Hepatocyte (in vitro differentiated cells): ENCODE results near the gene MDGA2.

Source experiments
- EZH2 ChIP-seq: fragments of 200-600 bp; sonication (generic); IDR thresholded peaks from 2 replicates; pipeline ENCODE4 v1.6.1; 2016; ENCODE audit warnings: antibody characterized with exemption, mild to moderate bottlenecking, borderline replicate concordance
- EZH2phosphoT487 ChIP-seq: fragments of 200-600 bp; sonication (generic); IDR thresholded peaks from one replicate; pipeline ENCODE4 v1.6.1; 2018; ENCODE audit warnings: antibody characterized with exemption, mild to moderate bottlenecking, low read depth, moderate library complexity; ENCODE audit not compliant: unreplicated experiment, severe bottlenecking
- TF ChIP-seq, protein P1 (sequence below): fragments of 200-600 bp; sonication (generic); IDR thresholded peaks from 2 replicates; pipeline ENCODE4 v1.5.1; 2016; ENCODE audit warnings: antibody characterized with exemption, mild to moderate bottlenecking; ENCODE audit not compliant: poor library complexity

DNA sequence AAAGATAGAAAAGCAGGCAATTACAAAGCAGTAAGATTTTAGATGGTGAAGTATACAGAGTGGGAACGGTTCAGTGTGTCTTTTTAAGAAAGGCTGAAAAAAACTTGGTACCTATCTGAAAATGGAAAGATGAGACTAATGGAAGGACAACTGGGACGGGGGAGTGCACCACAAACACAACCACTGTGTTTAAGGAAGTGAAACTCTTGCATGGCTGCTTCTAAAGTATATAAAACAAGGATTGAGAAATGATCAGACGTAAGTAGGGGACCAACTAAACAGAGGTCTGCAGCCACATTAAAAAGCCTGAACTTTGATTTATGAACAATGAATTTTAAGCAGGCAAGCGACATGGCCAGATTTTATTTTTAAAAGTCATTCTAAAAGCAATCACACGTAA, 328.6 kb downstream of the MDGA2 start:
- TF ChIP-seq, protein P1, sequence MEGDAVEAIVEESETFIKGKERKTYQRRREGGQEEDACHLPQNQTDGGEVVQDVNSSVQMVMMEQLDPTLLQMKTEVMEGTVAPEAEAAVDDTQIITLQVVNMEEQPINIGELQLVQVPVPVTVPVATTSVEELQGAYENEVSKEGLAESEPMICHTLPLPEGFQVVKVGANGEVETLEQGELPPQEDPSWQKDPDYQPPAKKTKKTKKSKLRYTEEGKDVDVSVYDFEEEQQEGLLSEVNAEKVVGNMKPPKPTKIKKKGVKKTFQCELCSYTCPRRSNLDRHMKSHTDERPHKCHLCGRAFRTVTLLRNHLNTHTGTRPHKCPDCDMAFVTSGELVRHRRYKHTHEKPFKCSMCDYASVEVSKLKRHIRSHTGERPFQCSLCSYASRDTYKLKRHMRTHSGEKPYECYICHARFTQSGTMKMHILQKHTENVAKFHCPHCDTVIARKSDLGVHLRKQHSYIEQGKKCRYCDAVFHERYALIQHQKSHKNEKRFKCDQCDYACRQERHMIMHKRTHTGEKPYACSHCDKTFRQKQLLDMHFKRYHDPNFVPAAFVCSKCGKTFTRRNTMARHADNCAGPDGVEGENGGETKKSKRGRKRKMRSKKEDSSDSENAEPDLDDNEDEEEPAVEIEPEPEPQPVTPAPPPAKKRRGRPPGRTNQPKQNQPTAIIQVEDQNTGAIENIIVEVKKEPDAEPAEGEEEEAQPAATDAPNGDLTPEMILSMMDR: no peak
- TF ChIP-seq EZH2 (no peak), EZH2phosphoT487 (no peak)
